NK-92 treated with Interleukin-12 subunit alpha and Interleukin-12 subunit beta, amount 100 ng/mL, for 24 hours (cell line): ENCODE data around the gene IRF8.
"Not testable (repeated sequence)": the region's sequence is repeated elsewhere in the genome, so short reads cannot be mapped to it uniquely, and the experiment has no call there.

Source experiments
- DNase-seq: peaks from one replicate; lab custom pipeline; 2025; lab: John Stamatoyannopoulos, UW

IRF8 gene

DNA sequence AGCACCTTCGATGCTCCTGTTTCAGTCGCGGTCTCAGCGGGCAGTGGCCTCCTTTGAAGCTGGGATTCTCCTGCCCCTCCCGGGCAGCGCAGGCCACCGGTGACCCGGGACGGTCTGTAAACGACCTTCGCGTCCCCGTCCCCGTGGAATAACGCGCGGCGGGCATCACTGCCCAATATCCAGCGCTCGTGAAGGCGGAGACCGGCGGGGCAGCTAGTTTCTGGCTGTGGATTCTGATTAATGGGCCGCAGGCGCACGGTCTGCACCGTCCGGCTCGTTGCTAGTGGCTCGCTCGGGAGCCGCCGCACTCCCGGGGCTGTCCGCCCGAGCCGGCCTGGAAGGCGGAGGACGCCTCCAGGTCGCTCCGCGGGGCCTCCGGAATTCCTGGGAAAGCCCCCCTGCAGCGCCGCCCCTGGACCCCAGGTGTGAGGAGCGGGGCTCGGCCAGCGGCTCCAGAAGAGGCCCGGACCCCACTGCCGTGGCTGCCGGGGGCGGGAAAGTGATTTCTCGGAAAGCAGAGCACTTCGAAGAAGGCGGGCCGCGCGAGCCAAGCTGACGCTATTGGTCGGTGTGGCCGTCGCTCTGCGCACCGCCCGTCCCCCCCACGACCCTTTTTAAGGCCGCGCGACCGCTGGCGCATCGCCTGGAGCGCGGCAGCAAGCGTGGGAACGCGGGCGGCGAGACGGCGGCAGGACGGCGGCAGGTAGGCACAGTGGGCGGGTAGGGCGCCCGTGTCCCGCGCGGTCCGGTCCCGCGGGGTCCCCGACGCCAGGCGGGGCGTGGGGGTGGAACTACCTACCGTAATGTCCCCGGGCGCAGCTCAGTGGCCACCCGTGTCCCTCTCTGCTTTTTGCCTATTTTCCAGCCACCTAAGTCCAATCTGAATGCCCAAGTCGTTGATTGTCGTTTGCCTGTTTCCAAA, at the start of gene IRF8:
IRF8 (plus strand) TSS at position 642 of the 922 bp plus-strand sequence. CDS start 3,854 bp downstream, outside the sequence.
- DNase-seq: peak; percentile 23

- no peak for DNase-seq
Measured at GRCh38 chr16:85849388-85849787, 49.6 kb upstream of the IRF8 start.

- DNase-seq: no peak
Measured at GRCh38 chr16:85850344-85850880, 48.5 kb upstream of the IRF8 start.

- DNase-seq: no peak
Measured at GRCh38 chr16:85851034-85851785, 47.8 kb upstream of the IRF8 start.

GRCh38 chr16:85853547-85854545, 45.1 kb upstream of the IRF8 start:
- no peak for DNase-seq

DNA sequence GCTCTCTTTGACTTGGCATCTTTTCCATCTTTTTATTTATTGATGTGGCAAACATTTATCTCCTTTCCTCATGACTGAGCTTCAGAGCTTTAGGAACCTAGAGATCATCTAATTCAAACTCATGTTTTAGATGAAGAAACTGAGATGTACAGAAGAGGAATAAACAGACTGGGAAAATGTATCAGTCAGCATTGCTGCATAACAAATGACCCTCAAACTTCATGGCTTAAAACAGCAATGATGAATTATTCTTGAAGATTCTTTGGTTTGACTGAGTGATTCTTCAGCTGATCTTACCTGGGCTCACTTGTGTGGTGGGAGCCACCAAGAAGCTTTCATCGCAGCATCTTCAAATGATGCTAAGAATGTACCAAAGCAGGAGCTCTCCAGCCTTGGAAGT, 44.0 kb upstream of the IRF8 start:
- no peak for DNase-seq

DNA sequence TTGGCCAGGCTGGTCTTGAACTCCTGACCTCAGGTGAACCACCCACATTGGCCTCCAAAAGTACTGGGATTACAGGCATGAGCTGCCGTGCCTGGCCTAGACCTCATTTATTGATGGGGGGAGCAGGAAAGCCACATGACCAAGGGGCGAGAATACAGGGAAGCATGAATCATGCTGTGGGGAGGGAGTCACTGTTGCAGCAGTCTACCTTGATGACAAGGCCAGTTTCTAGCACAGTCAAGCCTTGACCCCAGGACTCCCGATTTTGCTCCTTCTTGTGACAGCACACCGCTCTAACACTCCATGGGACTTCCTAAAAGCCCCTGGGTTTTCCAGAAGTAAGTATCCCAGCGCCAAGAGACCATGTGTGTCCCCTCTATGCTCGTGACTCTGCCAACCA, 42.9 kb upstream of the IRF8 start:
- DNase-seq: peak; percentile 12

DNA sequence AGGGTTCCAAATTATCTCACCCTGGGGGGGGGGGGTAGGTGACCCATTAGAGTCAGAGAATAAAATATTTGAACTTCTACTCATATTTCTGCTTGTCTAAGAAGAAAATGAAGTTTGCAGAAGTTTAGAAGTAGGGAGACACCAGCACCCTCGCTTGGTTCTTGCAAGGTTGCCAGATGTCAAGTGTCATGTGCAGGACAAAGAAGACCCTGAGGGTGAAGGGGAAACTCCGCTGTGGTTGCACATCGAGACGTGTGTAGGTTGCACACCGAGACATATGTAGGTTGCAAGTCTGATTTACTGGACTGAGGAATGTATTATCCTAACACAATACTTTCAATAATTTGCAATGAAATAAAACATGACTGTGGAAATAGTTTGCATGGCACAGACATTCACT, 42.4 kb upstream of the IRF8 start:
- no peak for DNase-seq

DNA sequence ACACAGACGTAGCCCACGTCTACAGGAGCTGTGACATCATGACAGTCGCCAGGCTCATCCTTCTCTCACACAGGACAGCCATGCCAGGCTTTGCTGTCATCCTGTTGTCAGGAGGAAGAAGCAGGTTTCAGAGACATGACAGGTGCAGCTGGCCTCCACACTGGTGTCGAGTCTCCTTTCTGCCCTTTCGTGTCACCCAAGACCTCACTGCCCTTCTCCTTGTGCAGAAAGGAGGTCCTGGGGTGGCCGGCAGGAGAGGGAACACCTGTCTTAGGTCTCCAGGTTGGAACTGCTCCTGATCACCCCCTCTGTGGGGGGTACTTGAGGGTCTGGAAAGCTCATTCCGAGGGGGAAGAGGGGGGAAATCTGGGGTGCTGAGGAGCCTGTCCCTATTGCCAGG, 41.6 kb upstream of the IRF8 start:
- DNase-seq: no peak

GRCh38 chr16:85858571-85858970, 40.4 kb upstream of the IRF8 start:
- DNase-seq: not testable (repeated sequence)

- DNase-seq: no peak
Measured at GRCh38 chr16:85858984-85859817, 39.8 kb upstream of the IRF8 start.

- no peak for DNase-seq
Measured at GRCh38 chr16:85859818-85860125, 39.2 kb upstream of the IRF8 start.

DNA sequence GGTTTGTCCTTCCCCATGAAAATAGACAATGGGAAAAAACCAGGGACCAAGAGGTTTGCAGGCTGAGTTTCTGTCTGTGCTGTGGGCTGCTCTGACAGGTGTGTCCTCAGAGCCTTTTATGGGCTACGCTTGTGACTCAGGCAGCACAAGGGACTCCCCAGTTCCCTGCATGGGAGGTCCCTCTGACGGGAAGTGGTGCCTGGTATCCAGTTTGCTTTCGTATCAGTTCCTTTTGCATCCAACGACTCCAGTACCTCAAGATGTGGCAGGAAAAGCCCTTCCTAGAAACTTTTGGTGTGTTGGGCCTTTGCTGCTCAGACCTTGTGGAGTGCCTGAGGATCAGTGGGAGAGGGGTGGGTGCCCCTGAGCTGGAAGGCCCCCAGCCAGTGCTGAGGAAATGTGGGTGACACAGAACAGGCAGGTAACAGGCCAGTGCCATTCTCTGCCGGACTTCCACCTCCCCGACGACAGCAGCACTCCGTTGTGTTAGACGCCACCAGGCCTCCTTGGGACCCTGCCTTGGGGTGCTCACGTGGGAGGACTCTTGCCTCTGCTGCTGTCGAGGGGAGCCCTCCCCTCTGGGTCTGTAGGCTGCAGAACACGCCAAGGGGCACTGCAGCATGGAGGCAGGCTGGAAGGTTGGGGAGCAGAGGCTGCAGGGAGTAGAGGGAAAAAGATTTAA, 38.4 kb upstream of the IRF8 start:
- DNase-seq: no peak

GRCh38 chr16:85861095-85861825, 37.7 kb upstream of the IRF8 start:
- DNase-seq: no peak

DNA sequence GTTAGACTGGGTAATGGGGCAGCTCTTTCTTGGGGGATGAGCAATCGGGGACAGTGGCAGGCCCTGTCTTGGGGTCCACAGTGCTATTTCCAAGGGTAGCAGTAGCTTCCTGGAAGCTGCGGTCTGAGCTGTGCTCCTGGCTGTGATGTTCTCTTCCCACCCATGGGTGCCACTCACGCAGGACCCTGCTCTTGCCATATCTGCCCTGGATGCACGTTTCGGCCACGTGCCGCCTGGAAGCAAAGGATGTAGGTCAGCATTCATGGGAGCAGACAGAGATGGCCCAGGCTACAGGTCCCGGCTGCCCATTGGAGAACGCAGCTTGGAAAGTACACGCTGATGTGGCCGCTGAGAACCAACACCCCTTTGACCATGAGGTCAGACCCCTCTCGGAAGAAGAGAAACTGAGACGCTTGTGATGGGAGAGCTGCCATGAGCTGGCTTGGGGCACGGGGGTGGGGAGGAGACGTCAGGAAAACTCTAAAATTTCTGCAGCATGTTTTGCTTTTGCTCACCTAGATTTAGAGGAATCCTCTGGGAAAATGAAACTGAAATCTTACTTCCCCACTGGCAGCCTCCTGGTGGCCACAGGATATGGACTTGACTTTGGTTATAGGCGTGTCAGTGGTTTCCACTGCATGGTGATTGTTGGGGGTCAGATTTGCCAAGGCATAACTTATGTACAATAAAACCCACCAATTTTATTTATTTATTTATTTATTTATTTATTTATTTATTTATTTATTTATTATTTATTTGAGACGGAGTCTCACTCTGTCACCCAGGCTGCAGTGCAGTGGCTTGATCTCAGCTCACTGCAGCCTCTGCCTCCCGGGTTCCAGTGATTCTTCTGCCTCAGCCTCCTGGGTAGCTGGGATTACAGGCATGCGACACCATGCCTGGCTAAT, 36.2 kb upstream of the IRF8 start:
- no peak for DNase-seq

GRCh38 chr16:85863384-85863774, 35.6 kb upstream of the IRF8 start:
- no peak for DNase-seq

DNA sequence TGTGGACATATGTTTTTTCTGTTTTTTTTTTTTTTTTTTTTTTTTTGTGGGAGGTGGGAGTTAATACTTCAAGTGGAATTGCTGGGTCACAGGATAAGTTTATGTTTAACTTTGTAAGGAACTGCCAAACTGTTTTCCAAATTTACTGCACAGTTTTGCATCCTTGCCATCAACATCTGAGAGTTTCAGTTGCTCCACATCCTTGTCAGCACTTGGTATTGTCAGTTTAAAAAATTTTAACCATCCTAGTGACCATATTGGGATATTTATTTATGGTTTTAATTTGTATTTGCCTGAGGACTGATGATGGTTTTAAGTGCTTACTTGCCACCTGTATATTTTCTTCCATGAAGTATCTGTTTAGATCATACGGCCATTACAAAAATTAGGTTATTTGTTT, 34.0 kb upstream of the IRF8 start:
- DNase-seq: no peak

GRCh38 chr16:85867189-85867588, 31.8 kb upstream of the IRF8 start:
- no peak for DNase-seq

DNA sequence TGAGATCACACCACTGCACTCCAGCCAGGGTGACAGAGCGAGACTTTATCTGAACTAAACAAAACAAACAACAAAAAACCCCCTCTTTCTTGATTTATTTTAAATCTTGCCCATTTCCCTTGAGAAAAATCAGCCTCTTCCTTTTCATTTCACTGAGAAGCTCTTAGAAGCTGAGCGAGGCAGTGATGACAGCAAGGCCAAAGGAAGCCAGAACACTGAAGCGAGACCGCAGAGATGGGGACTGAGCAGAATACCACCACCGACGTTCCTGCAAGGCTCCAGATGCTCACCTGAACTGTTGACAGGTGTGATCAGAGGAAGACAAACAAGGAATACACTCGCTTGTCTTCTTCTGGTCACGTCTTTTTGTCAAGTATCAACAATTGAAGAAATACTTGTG, 30.5 kb upstream of the IRF8 start:
- no peak for DNase-seq
